ENCODE results near the gene DICER1. TPM values are rescaled to one million over a fixed set of nuclear protein-coding genes. Genes with fewer than 3 reads are reported as not detected.

DICER1 gene
- total RNA-seq, 1 donor from 2014 or later = 33.1 TPM

- intact Hi-C loops (cut with DNase I) = no loop called here
- DNase-seq (ENCODE audit: low spot score) = peak; percentile 62
These were observed 108.5 kb downstream of the DICER1 start for GRCh38 chr14:95048771-95049312.

GRCh38 chr14:95047754-95048153, 109.6 kb downstream of the DICER1 start:
- intact Hi-C loops (cut with DNase I) = no loop called here
- DNase-seq (ENCODE audit: low spot score) = peak; percentile 39

GRCh38 chr14:95046711-95047681, 110.3 kb downstream of the DICER1 start:
- intact Hi-C loops (cut with DNase I) = no loop called here
- DNase-seq (ENCODE audit: low spot score) = peak; percentile 61

- intact Hi-C loops (cut with DNase I) = no loop called here
- peak; percentile 50 for DNase-seq (ENCODE audit: low spot score)
These were observed 111.4 kb downstream of the DICER1 start for GRCh38 chr14:95045836-95046430.

GRCh38 chr14:95045106-95045701, 112.1 kb downstream of the DICER1 start:
- peak; percentile 39 for DNase-seq (ENCODE audit: low spot score)
- intact Hi-C loops (cut with DNase I) = no loop called here

GRCh38 chr14:95044463-95045105, 112.7 kb downstream of the DICER1 start:
- DNase-seq (ENCODE audit: low spot score) = peak; percentile 47
- intact Hi-C loops (cut with DNase I) = no loop called here

- intact Hi-C loops (cut with DNase I) = no loop called here
- DNase-seq (ENCODE audit: low spot score) = peak; percentile 63
These were observed 113.4 kb downstream of the DICER1 start for GRCh38 chr14:95043732-95044462.

- DNase-seq (ENCODE audit: low spot score) = no peak
- intact Hi-C loops (cut with DNase I) = no loop called here
These were observed 114.0 kb downstream of the DICER1 start for GRCh38 chr14:95043314-95043713.

GRCh38 chr14:95041477-95042020, 115.8 kb downstream of the DICER1 start:
- peak; percentile 46 for DNase-seq (ENCODE audit: low spot score)

GRCh38 chr14:95040708-95041476, 116.4 kb downstream of the DICER1 start:
- intact Hi-C loops (cut with DNase I) = no loop called here
- DNase-seq (ENCODE audit: low spot score) = peak; percentile 55

More at GRCh38 chr14:95041477-95042020, 115.8 kb downstream of the DICER1 start:
- intact Hi-C loops (cut with DNase I) = no loop called here

GRCh38 chr14:95039993-95040348, 117.4 kb downstream of the DICER1 start:
- peak; percentile 50 for DNase-seq (ENCODE audit: low spot score)
- intact Hi-C loops (cut with DNase I) = no loop called here

- DNase-seq (ENCODE audit: low spot score) = peak; percentile 66
- intact Hi-C loops (cut with DNase I) = no loop called here
These were observed 117.9 kb downstream of the DICER1 start for GRCh38 chr14:95039259-95039992.

- DNase-seq (ENCODE audit: low spot score) = peak; percentile 51
- intact Hi-C loops (cut with DNase I) = no loop called here
These were observed 118.6 kb downstream of the DICER1 start for GRCh38 chr14:95038521-95039250.

- intact Hi-C loops (cut with DNase I) = no loop called here
- DNase-seq (ENCODE audit: low spot score) = no peak
These were observed 120.1 kb downstream of the DICER1 start for GRCh38 chr14:95037273-95037672.

Data from cardiac septum (tissue), 1 donor.